GM18951 (cell line): ENCODE data around the gene RHBDL3.

Experiments used
- POLR2A ChIP-seq: IDR thresholded peaks from 4 replicates; pipeline ENCODE4 v1.6.1; 2011; ENCODE audit warnings: mild to moderate bottlenecking; ENCODE audit not compliant: insufficient read length, insufficient read depth; ENCODE audit errors: extremely low read depth
- in situ Hi-C: fragments of 300-500 bp; cut with MboI; formaldehyde crosslinking; loops from one replicate; pipeline ENCODE4 v1.12.0; 2022; ENCODE audit warnings: low sequenced_read_pairs, mixed read lengths, inconsistent platforms; ENCODE audit not compliant: unreplicated experiment

The RHBDL3 gene

DNA sequence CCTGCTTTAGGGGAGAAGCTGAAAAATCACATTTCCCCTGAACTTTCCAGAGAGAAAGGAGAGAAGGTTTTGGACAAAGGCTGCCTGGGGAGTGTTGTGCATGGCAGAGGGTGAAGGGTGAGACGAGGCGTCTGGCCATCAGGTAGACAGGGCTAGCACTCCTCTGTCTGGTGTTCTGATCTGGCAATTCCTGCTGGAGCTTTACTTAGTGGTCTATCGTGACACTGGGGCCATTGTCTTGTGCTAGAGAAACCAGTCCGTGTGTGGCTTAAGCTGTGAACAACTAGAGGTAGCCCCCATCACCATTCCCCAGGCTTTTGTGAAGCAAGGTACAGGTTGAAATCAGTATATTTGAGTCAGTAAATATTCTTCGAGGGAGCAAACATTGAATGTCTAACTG is 8.5 kb downstream of the RHBDL3 start:
- in situ Hi-C loops: no loop called here
- TF ChIP-seq POLR2A: no peak

DNA sequence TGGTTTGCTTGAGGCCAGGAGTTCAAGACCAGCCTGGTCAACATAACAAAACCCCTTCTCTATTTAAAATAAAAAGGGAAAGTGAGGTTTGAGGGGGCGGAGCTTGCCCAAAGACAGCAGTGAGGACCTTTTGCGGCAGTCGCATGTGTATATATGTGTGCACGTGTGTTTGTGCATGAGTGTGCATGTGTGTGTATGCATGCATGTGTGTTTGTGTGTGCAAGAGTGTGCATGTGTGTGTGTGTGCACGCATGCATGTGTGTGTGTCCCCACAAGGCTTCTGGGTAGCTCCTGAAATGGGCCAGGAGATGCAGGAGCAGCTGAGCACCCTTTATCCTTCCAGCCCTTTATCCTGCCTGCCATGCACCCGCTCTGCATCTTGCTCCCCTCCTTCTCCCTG is 9.0 kb downstream of the RHBDL3 start:
- in situ Hi-C loops: no loop called here
- TF ChIP-seq POLR2A: no peak

DNA sequence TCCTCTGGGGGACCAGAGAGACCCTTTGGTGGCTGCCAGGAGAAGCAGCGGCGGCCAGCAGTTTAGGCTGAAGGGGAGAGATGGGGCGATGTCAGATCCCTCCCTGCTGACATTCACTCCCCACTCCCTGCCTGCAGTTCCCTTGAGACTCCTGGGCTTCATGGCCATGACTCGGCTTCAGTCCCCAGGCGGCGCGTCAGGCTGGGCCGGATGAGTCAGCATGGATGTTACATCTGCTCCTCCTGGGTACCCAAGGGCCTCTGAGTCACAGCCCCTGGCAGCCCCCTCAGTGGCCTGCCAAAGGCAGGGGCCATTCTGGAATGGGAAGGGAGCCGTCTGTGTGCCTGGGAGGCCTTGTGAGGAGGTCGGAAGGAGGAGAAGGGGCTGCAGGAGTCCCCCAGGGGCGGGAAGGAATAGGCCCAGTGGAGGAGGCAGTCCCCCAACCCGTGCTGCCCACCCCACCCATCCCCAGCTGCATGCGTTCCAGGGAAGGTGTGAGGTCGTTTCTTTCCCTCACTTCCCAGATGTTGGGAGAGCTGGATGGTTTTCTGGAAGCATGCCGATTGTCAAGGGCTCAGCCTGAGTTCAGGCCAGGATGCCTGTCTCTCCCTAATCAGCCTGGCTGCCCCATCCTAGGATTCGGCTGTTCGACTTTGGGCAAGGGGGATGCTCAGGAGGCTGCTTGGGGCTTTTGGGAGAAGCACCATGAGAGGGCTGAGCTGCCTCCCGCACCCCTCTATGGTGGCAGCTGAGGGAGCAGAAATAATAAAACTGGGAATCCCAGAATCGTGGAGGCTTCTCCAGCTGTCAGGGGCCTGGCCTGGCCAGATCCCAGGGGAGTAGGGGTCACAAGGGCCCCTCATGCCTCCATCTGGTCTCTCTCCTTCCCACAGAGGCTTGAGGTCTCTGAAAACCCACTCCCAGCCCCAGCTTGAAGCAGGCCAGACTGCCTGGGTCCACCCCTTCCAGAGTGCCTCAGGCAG is 9.7 kb downstream of the RHBDL3 start:
- no peak for TF ChIP-seq POLR2A
- in situ Hi-C loops: no loop called here

DNA sequence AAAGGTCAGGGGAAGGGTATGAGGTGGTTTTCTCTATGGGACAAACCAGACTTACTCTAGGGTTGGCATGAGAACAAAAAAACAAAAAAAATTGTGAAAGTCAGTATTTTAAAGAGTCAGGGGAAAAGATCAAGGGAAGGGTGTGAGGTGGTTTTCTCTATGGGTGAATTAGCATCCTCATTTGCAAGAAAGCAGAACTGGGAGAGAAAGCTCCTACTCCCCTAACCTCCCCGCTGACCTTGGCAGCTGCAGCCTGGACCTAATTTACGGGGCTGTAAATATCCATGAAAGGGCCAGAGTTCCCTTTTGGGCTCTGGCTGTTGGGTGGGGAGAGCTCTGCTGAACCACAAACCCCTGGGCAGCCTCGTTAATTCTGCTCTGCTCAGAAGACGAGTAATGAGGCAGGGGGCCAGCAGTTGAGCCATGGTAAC is 10.6 kb downstream of the RHBDL3 start:
- TF ChIP-seq POLR2A: no peak
- in situ Hi-C loops: no loop called here

DNA sequence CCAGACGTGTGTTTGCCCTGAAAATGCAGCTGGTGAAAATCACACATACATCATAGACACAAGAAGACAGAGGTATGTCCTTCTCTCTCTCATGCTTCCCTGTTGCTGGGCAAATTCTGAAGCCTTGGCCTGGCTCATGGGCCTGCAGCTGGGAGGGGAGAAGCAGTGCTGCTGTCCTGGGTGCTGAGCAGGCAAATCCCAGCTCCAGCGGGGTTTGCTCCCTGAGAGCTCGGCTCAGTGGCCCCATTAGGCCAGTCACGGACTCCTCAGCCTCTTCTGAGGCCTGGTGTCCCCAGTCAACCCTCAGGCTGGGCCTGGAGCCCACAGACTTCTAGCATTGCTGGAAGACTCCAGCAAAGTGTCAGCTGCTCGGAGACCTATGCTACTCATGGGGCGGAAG is 11.7 kb downstream of the RHBDL3 start:
- no peak for TF ChIP-seq POLR2A
- in situ Hi-C loops: no loop called here

DNA sequence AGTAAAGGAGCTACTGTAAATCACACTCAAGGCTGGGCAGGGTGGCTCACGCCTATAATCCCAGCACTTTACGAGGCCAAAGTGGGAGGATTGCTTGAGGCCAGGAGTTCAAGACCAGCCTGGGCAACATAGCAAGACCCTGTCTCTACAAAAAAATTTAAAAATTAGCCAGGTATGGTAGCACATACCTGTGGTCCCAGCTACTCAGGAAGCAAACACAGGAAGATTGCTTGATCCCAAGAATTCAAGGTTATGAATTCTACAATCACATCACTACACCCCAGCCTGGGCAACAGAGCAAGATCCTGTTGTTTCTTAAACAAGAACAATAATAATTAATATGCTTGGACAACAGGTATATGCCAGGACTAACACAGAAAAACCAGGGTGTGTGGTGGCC is 13.2 kb downstream of the RHBDL3 start:
- in situ Hi-C loops: no loop called here
- TF ChIP-seq POLR2A: no peak

DNA sequence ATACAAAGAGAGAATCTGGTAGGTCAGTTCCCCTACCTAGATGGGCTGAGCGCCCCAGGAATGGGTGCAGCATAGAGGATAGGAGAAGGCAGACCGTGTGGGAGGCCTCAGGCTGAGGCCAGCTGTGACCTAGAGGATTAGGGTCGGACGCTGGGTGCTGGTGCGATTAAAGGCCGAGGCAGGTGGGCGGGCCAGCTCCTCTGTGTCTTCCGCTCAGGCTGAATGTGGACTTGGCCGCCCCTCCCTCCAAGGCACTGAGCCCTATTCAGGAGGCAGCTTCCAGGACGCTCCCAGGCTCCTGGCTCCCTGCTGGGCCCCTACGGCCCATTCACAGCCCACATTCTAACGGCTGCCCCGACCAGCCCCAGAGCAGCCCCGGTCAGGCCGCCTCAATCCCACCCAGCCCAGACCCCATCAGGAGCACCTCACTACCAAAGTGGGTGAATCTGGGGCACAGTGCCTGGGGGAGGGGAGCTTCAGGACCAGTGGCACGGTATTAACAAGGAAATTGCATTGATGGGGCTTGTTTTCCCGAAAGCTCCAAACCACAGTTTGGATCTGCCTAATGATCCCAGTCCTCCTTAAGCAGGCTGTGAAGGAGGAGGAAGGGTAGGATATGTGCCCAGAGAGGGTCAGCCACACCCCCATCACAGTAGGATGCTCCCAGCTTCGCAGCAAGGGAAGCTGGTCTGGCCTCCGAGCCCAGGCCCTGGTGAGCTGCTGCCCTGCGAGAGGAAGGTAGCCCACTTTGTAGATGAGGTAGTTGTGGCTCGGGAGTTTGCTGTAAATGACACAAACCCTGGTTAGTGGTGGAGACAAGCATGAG is 14.5 kb downstream of the RHBDL3 start:
- no peak for TF ChIP-seq POLR2A
- in situ Hi-C loops: no loop called here

DNA sequence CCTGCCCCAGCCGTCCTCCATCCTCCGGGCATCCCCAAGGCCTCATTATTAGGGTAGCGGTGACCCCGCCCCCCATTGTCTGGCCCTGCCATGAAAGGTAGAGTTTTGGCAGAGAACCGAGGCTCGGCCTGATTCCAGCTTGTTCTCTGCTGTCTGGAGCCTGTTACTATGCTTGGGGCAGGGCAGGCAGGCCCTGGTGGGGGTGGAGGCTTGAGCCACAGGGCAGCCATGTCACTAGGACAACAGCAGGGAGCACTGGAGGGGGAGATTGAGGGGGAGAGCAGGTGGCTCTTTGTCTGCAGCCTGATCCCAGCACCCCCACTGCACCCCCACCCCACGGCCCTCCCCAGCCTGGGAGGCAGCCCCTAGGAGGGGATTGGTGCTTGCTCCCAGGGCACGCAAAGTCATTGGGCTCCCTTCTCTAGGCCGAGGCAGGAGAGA is 15.4 kb downstream of the RHBDL3 start:
- no peak for TF ChIP-seq POLR2A
- in situ Hi-C loops: no loop called here

DNA sequence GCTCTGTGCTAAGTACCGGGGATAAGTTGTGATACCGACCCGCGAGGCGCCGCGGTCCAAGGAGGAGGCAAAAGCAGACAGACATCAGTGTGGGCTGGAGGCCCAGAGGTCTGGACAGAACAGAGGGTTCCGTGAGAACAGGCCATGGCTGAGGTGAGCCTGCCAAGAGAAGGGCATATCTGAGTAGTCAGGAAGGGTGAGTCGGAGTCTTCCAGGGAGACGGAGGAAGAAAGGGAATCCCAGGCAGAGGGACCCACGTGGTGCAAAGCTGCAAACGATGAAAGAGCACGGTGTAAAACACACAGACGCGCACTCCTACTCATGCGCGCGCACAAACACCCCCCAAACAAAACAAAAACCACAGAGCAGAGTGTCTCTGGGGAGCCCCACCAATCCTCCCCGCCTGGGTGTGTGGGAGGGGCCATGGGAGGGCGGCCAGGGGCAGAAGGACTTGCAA is 18.1 kb downstream of the RHBDL3 start:
- in situ Hi-C loops: no loop called here
- TF ChIP-seq POLR2A: no peak

DNA sequence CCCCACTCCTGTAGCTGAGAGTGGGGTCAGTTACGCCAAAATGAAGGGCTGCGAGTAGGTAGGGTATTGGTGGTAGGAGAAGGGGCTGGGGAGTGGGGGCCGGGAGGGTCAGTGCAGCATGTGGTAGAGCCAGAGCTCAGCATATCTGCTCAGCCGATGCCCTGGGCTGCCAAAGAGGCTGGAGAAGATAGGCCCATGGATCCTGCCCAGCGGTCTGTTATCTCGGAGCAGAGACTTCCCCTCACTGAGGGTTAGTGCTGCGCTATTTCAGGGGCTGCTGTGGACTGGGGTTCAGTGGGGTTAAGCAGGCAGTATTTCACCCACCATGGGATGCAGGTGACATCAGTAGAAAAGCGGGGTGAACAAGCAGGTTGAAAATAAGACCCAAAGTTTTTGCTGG is 19.7 kb downstream of the RHBDL3 start:
- in situ Hi-C loops: no loop called here
- no peak for TF ChIP-seq POLR2A

DNA sequence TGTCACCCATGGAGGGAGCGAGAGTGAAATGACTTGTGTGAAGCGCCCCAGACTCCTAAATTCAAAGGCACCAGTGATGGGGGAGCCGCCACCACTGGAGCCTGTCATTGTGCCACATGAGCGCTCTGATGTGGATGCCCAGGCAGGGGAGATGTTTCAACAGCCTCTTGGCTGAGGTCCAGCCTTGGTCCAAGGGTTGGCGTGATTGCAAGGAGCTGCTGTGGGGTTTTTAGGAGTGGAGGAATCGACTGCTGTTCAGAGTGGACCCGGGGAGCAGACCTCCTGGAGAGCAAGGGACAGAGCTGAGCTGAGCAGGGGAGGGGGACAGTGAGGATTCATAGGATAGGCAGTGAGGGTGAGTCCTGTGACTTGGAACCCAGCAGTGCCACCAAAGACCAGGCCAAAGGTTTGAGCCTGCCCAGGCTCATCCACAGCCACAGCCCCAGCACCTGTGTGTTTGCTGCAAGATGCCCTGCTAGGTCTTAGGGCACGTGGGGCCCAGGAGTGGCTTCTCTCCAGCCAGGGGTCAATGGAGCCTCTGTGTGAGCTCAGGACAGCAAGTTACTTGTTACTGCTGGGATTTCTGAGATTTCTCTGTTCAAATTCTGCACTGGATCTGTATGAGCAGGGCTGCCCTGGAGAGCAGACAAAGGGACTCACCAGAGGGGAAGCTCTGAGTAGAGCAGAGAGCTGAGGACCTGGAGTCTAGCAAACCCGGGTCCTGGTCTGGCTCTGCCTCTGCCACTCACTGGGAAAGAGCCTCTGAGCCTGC is 20.3 kb downstream of the RHBDL3 start:
- in situ Hi-C loops: no loop called here
- no peak for TF ChIP-seq POLR2A

DNA sequence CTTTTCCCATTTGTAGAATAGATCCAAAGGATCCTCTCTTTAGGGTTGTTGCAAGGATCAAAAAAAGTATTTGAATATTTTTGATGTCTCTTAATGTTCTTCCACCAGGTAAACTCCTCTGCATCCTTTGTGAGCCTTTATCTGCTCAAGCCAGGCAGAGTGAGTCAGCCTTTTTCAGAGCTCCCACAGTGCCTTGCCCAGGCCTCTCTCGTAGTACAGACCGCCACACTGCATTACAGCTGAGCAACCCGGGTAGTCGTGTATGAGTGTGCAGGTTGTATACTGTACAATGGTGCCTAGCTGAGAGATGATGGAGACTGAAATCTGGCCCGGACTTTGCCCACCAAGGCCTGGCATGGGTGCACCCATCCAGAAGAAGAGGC is 20.9 kb downstream of the RHBDL3 start:
- TF ChIP-seq POLR2A: no peak
- in situ Hi-C loops: no loop called here
